LoVo (cell line): ENCODE data around the gene TBC1D12.
"Not testable (repeated sequence)": the region's sequence is repeated elsewhere in the genome, so short reads cannot be mapped to it uniquely, and the experiment has no call there.

Experiments
- DNase-seq: peaks from one replicate; pipeline ENCODE4 v3.0.0-alpha.2; 2016; ENCODE audit warnings: low spot score

TBC1D12 gene

DNA sequence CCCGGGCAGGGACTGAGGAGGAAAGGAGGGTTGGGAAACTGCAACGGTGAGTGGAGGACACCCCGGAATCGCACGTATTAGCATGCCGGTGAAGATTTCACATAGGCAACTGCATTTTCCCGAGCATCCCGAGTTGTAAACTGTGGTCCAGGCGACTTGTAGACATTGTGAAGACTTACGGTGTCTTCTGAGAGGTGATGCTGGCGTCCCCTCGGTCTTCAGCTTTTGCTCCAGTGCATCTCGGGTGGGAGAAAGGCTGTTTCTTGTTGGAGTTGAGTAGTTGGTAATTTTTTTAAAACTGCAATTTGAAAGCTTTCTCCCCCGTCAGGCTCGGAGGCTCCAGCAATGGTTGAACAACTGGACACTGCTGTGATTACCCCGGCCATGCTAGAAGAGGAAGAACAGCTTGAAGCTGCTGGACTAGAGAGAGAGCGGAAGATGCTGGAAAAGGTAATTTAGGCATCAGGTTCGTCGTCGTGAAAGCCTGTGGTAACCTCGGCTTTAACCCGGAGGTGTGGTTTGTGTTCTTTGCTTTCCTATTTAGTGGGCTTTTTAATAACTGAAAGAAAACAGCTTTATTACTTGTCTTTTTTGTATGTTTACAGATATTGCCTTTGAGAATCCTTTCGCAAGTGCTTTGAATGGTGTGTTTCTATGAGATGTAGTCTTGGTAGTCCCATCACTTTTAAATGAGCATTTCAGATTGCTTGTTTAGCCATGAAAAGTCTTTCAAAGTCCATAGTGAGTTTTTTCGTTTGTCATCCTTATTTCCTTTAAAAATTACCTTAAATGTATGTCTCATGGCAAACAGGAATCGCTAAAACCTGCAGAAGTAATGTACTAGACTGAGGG lies 143.9 kb downstream of the TBC1D12 start:
- DNase-seq: no peak

DNA sequence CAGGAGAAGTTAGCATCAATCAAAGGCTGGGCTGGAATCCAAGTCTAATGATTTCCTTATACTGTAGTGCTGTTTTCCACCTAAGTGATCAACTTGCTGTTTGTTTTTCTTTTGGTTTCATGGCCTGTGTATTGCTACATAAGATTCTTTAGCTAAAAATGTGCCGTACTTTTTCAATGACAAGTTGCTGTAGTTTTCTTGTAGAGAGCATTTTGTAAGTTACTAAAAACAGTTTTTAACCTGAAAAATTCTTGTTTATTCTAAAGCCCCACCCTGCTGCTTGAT lies 144.5 kb downstream of the TBC1D12 start:
- no peak for DNase-seq

DNA sequence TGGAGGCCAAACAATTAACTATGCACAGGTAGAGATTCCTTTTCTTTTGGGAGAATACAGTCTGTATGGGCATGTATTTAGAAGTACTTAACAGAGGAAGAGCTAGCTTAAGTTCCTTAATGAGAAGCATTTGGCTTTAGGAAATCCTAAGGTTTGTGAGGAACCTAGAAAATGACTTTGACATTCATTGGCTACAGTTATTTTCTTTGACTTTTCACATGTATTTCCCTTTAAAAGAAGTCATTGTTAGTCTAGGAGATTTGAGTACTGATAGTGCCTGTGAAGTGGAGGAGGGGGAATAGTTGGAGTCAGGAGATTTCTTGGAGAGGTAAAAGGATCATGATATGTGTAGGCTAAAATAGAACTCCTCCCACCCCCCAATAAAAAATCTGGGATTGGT lies 146.9 kb downstream of the TBC1D12 start:
- no peak for DNase-seq

DNA sequence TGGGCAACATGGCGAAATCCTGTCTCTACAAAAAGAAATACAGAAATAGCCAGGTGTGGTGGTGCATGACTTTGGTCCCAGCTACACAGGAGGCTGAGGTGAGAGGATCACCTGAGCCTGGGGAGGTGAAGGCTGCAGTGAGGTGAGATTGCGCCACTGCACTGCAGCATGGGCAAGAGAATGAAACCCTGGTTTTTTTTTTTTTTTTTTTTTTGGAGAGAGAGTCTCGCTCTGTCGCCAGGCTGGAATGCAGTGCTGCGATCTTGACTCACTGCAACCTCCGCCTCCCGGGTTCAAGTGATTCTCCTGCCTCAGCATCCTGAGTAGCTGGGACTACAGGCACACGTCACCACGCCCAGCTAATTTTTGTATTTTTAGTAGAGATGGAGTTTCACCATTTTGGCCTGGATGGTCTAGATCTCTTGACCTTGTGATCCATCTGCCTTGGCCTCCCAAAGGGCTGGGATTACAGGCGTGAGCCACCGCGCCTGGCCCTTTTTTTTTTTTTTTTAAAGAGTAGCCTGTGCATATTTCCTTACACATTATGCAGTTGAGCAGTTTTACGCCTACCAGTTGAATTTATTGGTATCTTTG lies 165.5 kb downstream of the TBC1D12 start:
- DNase-seq: not testable (repeated sequence)

DNA sequence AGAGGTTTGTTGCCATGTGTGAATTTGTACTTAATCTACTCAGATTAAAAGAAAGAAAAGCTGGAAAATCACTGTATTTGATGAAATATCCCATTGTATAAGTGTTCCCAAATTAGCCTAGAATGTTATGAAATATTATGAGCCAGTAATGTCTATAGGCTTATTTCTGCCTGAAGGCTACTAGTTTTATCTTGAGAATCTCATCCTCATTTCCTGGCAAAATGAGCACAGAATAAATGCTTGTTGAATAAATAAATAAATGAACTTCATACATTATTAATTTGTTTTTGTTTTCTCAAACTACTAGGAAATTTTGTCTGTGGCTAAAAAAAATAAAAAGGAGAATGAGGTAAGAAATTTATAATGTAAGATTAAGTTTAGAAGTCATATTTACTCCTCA lies 168.7 kb downstream of the TBC1D12 start:
- no peak for DNase-seq

DNA sequence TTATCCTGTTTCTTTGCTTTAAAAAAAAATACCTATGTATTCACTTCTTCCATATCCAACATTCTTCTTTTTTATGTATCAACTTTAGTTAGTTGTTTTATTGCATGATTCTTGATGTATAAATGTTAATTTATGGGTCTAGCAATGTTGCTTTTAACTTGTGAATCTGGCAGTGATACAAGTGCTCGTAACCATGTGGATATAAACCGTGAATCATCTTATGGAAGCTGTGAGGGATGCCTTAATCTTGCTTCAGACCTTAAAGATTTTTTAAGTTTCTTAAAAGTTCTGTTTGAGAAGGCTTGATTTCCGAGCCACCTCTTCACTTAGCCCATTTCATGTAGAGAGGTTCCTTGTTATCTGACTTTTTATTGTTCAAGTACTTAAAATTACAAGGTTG lies 169.2 kb downstream of the TBC1D12 start:
- DNase-seq: no peak

DNA sequence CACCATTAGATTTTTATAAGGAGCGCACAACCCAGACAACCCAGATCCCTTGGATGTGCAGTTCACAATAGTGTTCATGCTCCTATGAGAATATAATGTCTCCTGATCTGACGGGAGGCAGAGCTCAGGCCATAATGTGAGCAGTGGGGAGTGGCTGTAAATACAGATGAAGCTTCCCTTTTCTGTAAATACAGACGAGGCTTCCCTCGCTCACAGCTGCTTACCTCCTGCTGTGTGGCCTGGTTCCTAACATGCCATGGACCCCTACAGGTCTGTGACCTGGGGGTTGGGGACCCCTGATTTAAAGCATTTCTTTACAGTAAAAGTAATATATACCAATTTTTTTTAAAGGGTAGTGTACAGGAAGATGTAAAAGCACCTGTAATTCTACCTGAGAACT lies 176.4 kb downstream of the TBC1D12 start:
- DNase-seq: no peak

DNA sequence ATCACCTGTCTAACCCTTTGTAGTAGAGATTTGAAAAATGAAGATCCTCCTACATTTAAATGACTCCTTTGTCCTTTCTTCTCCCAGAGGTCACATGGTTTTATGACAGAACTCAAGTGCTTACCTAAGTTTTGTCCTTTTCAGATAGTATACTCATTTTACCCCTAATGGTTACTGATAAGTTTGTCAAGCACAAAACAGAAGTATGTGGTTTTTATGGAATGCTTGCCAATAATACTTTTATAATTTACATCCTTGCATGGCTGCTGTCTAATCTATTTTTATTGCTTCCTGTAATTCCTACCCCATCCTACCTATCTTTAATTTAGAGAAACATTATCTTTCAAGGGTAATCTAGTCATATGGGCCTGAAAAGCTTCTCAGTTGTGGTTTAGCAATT lies 180.8 kb downstream of the TBC1D12 start:
- DNase-seq: no peak
